HCT116 (cell line): ENCODE results near the gene SZRD1. TPM values are rescaled to one million over a fixed set of nuclear protein-coding genes. Genes with fewer than 3 reads are reported as not detected.
"Not testable (repeated sequence)": the region's sequence is repeated elsewhere in the genome, so short reads cannot be mapped to it uniquely, and the experiment has no call there.

Source experiments
- ATAC-seq: fragments of 200-7000 bp; cut with Tn5 transposase; 2 replicates; pipeline ENCODE4 v1.9.1; 2020; ENCODE audit warnings: mild to moderate bottlenecking, moderate library complexity
- BruUV-seq: library from RNA; stranded (reverse); fragments of 400-500 nt; replicated peaks from 2 replicates; lab custom pipeline; 2021; lab: Mats Ljungman, UMichigan
- CTCF ChIA-PET: fragments of 300-600 bp; sonication (Branson Sonifier 250); formaldehyde crosslinking; loops from one replicate; lab custom pipeline; 2021; ENCODE audit warnings: antibody characterized with exemption; lab: Charles Lee
- POLR2A ChIA-PET: fragments of 300-600, 350-600 bp; sonication (Branson Sonifier 250); formaldehyde crosslinking; loops from one replicate; lab custom pipeline; 2021; ENCODE audit warnings: antibody characterized with exemption; lab: Charles Lee
- RAD21 ChIA-PET, 2 experiments: fragments of 300-600 bp; sonication (Branson Sonifier 250); formaldehyde crosslinking; loops; one replicate each; lab custom pipeline; 2023; ENCODE audit warnings: low total read pairs in 2 of 2; ENCODE audit not compliant: uncharacterized antibody in 2 of 2, unreplicated experiment in 2 of 2, low non-redundant PET in 1 of 2; lab: Charles Lee
- DNase-seq: peaks from one replicate; pipeline ENCODE4 v3.0.0-alpha.2; 2010; ENCODE audit warnings: low read depth, low spot score
- H2AFZ ChIP-seq: fragments of 200-600 bp; shearing (Covaris generic), sonication (generic); 2 replicates; pipeline ENCODE4 v1.6.1; 2017; ENCODE audit warnings: low read depth, mixed run types, mixed read lengths, antibody characterized with exemption, low read length; ENCODE audit not compliant: poor library complexity, severe bottlenecking
- H3K27ac ChIP-seq: 2 replicates; pipeline ENCODE4 v1.5.1; 2012; ENCODE audit warnings: low read depth, low read length
- H3K27me3 ChIP-seq: fragments of 200-600 bp; sonication (generic); 2 replicates; pipeline ENCODE4 v1.6.1; 2016; ENCODE audit warnings: mixed run types, low read length, mixed read lengths; ENCODE audit not compliant: insufficient read depth
- H3K36me3 ChIP-seq, 2 experiments: fragments of 200-500 bp in 1 of 2; fragments of 200-600 bp in 1 of 2; sonication (Bioruptor generic) in 1 of 2; sonication (generic) in 1 of 2; 2 replicates each; pipeline versions ENCODE4 v1.5.1 to v1.6.1; 2014 to 2016; ENCODE audit warnings: low read length in 2 of 2, inconsistent platforms in 1 of 2, mixed read lengths in 1 of 2, mixed run types in 1 of 2; ENCODE audit not compliant: insufficient read depth in 2 of 2, control insufficient read depth in 1 of 2
- H3K4me1 ChIP-seq, 2 experiments: fragments of 200-600 bp in 1 of 2; sonication (generic) in 1 of 2; 2 replicates each; pipeline versions ENCODE4 v1.5.1 to v1.6.1; 2012 to 2017; ENCODE audit warnings: low read length in 2 of 2, inconsistent platforms in 1 of 2, mild to moderate bottlenecking in 1 of 2, mixed read lengths in 1 of 2, mixed run types in 1 of 2, moderate library complexity in 1 of 2; ENCODE audit not compliant: insufficient read depth in 2 of 2, control insufficient read depth in 1 of 2
- H3K4me2 ChIP-seq: fragments of 200-600 bp; sonication (generic); 2 replicates; pipeline ENCODE4 v1.6.1; 2017; ENCODE audit warnings: mixed run types, low read length, mixed read lengths
- H3K4me3 ChIP-seq, 2 experiments: fragments of 200-600 bp in 1 of 2; sonication (generic) in 1 of 2; replicated peaks in 1 of 2; 2 replicates each; pipeline ENCODE4 v1.5.1; 2011 to 2016; ENCODE audit warnings: low read length in 2 of 2, control low read depth in 1 of 2, low read depth in 1 of 2, mild to moderate bottlenecking in 1 of 2, mixed read lengths in 1 of 2, mixed run types in 1 of 2
- H3K79me2 ChIP-seq: fragments of 200-600 bp; sonication (generic); 2 replicates; pipeline ENCODE4 v1.6.1; 2017; ENCODE audit warnings: mild to moderate bottlenecking, mixed run types, low read length, moderate library complexity, mixed read lengths; ENCODE audit not compliant: insufficient read depth
- H3K9ac ChIP-seq: fragments of 200-600 bp; sonication (generic); 2 replicates; pipeline ENCODE4 v1.6.1; 2016; ENCODE audit warnings: low read length, mixed read lengths
- H3K9me2 ChIP-seq: fragments of 200-600 bp; sonication (generic), shearing (Covaris generic); 2 replicates; pipeline ENCODE4 v1.6.1; 2017; ENCODE audit warnings: mixed run types, mild to moderate bottlenecking, moderate library complexity; ENCODE audit not compliant: insufficient read depth
- H3K9me3 ChIP-seq, 2 experiments: fragments of 200-500 bp in 1 of 2; fragments of 200-600 bp in 1 of 2; sonication (Bioruptor generic) in 1 of 2; sonication (generic) in 1 of 2; 2 replicates each; pipeline ENCODE4 v1.6.1; 2014 to 2017; ENCODE audit warnings: low read length in 2 of 2, mixed read lengths in 2 of 2, inconsistent platforms in 1 of 2, low read depth in 1 of 2, mild to moderate bottlenecking in 1 of 2, mixed run types in 1 of 2, moderate library complexity in 1 of 2; ENCODE audit not compliant: control insufficient read depth in 1 of 2, insufficient read depth in 1 of 2
- H4K20me1 ChIP-seq: fragments of 200-600 bp; sonication (generic), shearing (Covaris generic); 2 replicates; pipeline ENCODE4 v1.6.1; 2017; ENCODE audit warnings: mixed run types, mild to moderate bottlenecking, moderate library complexity; ENCODE audit not compliant: insufficient read depth
- EGR1 ChIP-seq: IDR thresholded peaks from 2 replicates; pipeline ENCODE4 v1.6.1; 2012; ENCODE audit warnings: low read depth
- ELF1 ChIP-seq: IDR thresholded peaks from 2 replicates; pipeline ENCODE4 v1.6.1; 2012; ENCODE audit warnings: low read depth, borderline replicate concordance
- EZH2 ChIP-seq: fragments of 200-600 bp; sonication (generic); IDR thresholded peaks from 2 replicates; pipeline ENCODE4 v1.6.1; 2017; ENCODE audit warnings: antibody characterized with exemption, mixed run types
- FOSL1 ChIP-seq: IDR thresholded peaks from 2 replicates; pipeline ENCODE4 v1.6.1; 2012; ENCODE audit warnings: low read depth
- MAX ChIP-seq: IDR thresholded peaks from 2 replicates; pipeline ENCODE4 v1.6.1; 2012
- POLR2A ChIP-seq: IDR thresholded peaks from 2 replicates; pipeline ENCODE4 v1.7.0; 2011; ENCODE audit warnings: borderline replicate concordance; ENCODE audit not compliant: insufficient read depth, insufficient read length; ENCODE audit errors: extremely low read depth
- POLR2AphosphoS5 ChIP-seq: IDR thresholded peaks from 2 replicates; pipeline ENCODE4 v1.6.1; 2011; ENCODE audit warnings: mild to moderate bottlenecking, low read depth, low read length, moderate library complexity
- RAD21 ChIP-seq: IDR thresholded peaks from 2 replicates; pipeline ENCODE4 v1.6.1; 2012; ENCODE audit warnings: low read depth, mild to moderate bottlenecking
- SRF ChIP-seq: IDR thresholded peaks from 2 replicates; pipeline ENCODE4 v1.6.1; 2012; ENCODE audit warnings: low read depth
- TCF7L2 ChIP-seq: IDR thresholded peaks from 2 replicates; pipeline ENCODE4 v1.7.0; 2011; ENCODE audit warnings: borderline replicate concordance, inconsistent platforms; ENCODE audit not compliant: insufficient read depth, insufficient read length; ENCODE audit errors: extremely low read depth
- YY1 ChIP-seq: IDR thresholded peaks from 2 replicates; pipeline ENCODE4 v1.6.1; 2011; ENCODE audit warnings: low read length, low read depth, moderate library complexity, mild to moderate bottlenecking; ENCODE audit not compliant: insufficient replicate concordance; ENCODE audit errors: extremely low read depth
- ZNF274 ChIP-seq: fragments of 200-500 bp; sonication (Bioruptor generic); IDR thresholded peaks from 2 replicates; pipeline ENCODE4 v1.6.1; 2014; ENCODE audit warnings: mild to moderate bottlenecking, low read depth, low read length, inconsistent platforms
- intact Hi-C: fragments of 100-400 bp; cut with micrococcal nuclease; formaldehyde crosslinking; loops from 2 replicates; pipeline ENCODE4 v1.10.0; 2022
- total RNA-seq: library from RNA; stranded (reverse); gene quantifications from one replicate; pipeline ENCODE4 v1.2.1, GENCODE V29; 2021; ENCODE audit not compliant: unreplicated experiment
- TF ChIP-seq, protein P1 (sequence below): IDR thresholded peaks from 2 replicates; pipeline ENCODE4 v1.6.1; 2012; ENCODE audit warnings: low read depth
- TF ChIP-seq, protein P2 (sequence below): IDR thresholded peaks from 2 replicates; pipeline ENCODE4 v1.6.1; 2012
- TF ChIP-seq, protein P3 (sequence below): IDR thresholded peaks from 2 replicates; pipeline ENCODE4 v1.6.1; 2011; ENCODE audit warnings: mild to moderate bottlenecking, low read length, moderate library complexity; ENCODE audit not compliant: insufficient replicate concordance; ENCODE audit errors: extremely low read depth

Gene SZRD1
- total RNA-seq, 1 experiment from 2014 or later, result 141 TPM

- no peaks in the 10 kb centered on the region for H3K9me3 ChIP-seq
- peaks cover 8 to 9% of the 10 kb centered on the region in 2 experiments for H3K4me1 ChIP-seq
- no TSS peak for BruUV-seq
- POLR2A ChIA-PET, result no interaction called here
- peaks cover 1% of the 10 kb centered on the region for H3K79me2 ChIP-seq
- H4K20me1 ChIP-seq, result no peaks in the 10 kb centered on the region
- TF ChIP-seq POLR2A (no peak), FOSL1 (no peak), YY1 (no peak), ELF1 (no peak), EGR1 (no peak), TCF7L2 (no peak), POLR2AphosphoS5 (no peak), SRF (no peak), EZH2 (no peak), MAX (no peak), RAD21 (no peak), ZNF274 (no peak)
- TF ChIP-seq, protein P1, sequence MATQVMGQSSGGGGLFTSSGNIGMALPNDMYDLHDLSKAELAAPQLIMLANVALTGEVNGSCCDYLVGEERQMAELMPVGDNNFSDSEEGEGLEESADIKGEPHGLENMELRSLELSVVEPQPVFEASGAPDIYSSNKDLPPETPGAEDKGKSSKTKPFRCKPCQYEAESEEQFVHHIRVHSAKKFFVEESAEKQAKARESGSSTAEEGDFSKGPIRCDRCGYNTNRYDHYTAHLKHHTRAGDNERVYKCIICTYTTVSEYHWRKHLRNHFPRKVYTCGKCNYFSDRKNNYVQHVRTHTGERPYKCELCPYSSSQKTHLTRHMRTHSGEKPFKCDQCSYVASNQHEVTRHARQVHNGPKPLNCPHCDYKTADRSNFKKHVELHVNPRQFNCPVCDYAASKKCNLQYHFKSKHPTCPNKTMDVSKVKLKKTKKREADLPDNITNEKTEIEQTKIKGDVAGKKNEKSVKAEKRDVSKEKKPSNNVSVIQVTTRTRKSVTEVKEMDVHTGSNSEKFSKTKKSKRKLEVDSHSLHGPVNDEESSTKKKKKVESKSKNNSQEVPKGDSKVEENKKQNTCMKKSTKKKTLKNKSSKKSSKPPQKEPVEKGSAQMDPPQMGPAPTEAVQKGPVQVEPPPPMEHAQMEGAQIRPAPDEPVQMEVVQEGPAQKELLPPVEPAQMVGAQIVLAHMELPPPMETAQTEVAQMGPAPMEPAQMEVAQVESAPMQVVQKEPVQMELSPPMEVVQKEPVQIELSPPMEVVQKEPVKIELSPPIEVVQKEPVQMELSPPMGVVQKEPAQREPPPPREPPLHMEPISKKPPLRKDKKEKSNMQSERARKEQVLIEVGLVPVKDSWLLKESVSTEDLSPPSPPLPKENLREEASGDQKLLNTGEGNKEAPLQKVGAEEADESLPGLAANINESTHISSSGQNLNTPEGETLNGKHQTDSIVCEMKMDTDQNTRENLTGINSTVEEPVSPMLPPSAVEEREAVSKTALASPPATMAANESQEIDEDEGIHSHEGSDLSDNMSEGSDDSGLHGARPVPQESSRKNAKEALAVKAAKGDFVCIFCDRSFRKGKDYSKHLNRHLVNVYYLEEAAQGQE, result no peak
- TF ChIP-seq, protein P2, sequence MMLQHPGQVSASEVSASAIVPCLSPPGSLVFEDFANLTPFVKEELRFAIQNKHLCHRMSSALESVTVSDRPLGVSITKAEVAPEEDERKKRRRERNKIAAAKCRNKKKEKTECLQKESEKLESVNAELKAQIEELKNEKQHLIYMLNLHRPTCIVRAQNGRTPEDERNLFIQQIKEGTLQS, result no peak
- TF ChIP-seq, protein P3, sequence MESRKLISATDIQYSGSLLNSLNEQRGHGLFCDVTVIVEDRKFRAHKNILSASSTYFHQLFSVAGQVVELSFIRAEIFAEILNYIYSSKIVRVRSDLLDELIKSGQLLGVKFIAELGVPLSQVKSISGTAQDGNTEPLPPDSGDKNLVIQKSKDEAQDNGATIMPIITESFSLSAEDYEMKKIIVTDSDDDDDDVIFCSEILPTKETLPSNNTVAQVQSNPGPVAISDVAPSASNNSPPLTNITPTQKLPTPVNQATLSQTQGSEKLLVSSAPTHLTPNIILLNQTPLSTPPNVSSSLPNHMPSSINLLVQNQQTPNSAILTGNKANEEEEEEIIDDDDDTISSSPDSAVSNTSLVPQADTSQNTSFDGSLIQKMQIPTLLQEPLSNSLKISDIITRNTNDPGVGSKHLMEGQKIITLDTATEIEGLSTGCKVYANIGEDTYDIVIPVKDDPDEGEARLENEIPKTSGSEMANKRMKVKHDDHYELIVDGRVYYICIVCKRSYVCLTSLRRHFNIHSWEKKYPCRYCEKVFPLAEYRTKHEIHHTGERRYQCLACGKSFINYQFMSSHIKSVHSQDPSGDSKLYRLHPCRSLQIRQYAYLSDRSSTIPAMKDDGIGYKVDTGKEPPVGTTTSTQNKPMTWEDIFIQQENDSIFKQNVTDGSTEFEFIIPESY, result no peak
- no peak overlapping the region for H3K9ac ChIP-seq
- no peaks in the 10 kb centered on the region for H3K36me3 ChIP-seq
- no peak overlapping the region for H3K27ac ChIP-seq
- no peak for ATAC-seq
- RAD21 ChIA-PET, result no interaction called here
- H3K9me2 ChIP-seq, result no peaks in the 10 kb centered on the region
- no peak overlapping the region for H3K4me2 ChIP-seq
- intact Hi-C loops, result no loop called here
- no peak overlapping the region for H2AFZ ChIP-seq
- H3K4me3 ChIP-seq, result no peak overlapping the region
- no peak for DNase-seq
- no peaks in the 10 kb centered on the region for H3K27me3 ChIP-seq
- CTCF ChIA-PET, result no interaction called here
Observed at GRCh38 chr1:16356867-16357266, 10.2 kb upstream of the SZRD1 start.

GRCh38 chr1:16365146-16365498 is 1.9 kb upstream of the SZRD1 start:
- H3K9me2 ChIP-seq, RAD21 ChIA-PET, ATAC-seq, H3K9me3 ChIP-seq, CTCF ChIA-PET, DNase-seq, H3K4me2 ChIP-seq, H3K9ac ChIP-seq, H3K36me3 ChIP-seq, BruUV-seq, H3K4me3 ChIP-seq, H3K27ac ChIP-seq, H3K27me3 ChIP-seq, intact Hi-C loops, H2AFZ ChIP-seq, H4K20me1 ChIP-seq: not testable (repeated sequence)
- Histone ChIP-seq H3K79me2 (peaks cover 27% of the 10 kb centered on the region), H3K4me1 (peaks cover 4 to 25% of the 10 kb centered on the region in 2 experiments; a peak in 3 of 4 replicates)
- POLR2A ChIA-PET, result interaction anchor here (0.9 kb wide), 1 partner anchor 11 kb away, joined by 3 read pairs; no protein-coding TSS in a partner anchor
